ENCODE measurements around the gene RASSF8. TPM values are rescaled to one million over a fixed set of nuclear protein-coding genes. Genes with fewer than 3 reads are reported as not detected.

The RASSF8 gene
- total RNA-seq, 4 donors from 2014 or later: 13.1 to 332 (median 23.5) TPM

DNA sequence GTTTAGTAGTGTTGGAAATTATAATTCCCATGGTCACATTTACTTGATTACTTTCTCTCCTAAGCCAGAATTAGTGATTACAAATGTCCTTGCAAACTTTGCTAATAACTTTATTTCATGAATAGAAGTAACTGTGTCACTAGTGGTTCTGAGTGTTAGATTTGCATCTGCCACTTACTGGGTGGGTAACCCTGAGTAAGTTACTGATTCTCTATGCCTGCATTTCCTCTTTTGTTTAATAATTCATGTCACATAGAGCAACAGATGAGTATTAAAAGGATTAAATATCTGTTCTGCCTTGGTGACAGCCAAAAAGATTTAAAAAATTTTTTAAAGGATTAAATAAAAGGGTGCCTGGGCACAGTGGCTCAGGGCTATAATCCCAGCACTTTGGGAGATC lies 87.7 kb downstream of the RASSF8 start:
- intact Hi-C loops (cut with DNase I; ENCODE audit: low total_unique reads): no loop called here
- peaks cover 0 to 23% (median 4%) of the 10 kb centered on the region in 4 donors for H3K4me1 ChIP-seq
- in situ Hi-C loops (cut with MboI; ENCODE audit: low pct_ligation_motif_present in 1 of 4, low pct_unique_long_range_greater_than_20kb in 1 of 4, low sequenced_read_pairs in 3 of 4): loop anchor here in 1 of 4 donors (25.0 kb wide), 1 partner anchor 609 kb away; no protein-coding TSS in a partner anchor
- no peak overlapping the region for H3K27ac ChIP-seq
- H3K27me3 ChIP-seq: no peaks in the 10 kb centered on the region
- no peaks in the 10 kb centered on the region for H3K36me3 ChIP-seq
- no peaks in the 10 kb centered on the region for H3K9me3 ChIP-seq
- DNase-seq: no peak
- H3K4me3 ChIP-seq: no peak overlapping the region
- TF ChIP-seq POLR2AphosphoS5 (IDR thresholded peaks at IDR 0.05): no peak

- H3K4me3 ChIP-seq: no peak overlapping the region
- intact Hi-C loops (cut with DNase I; ENCODE audit: low total_unique reads): no loop called here
- 56 to 62% methylated on average over 1 of the region's 1 CpG for WGBS, 2 donors (ENCODE audit: low coverage in 1 of 2)
- TF ChIP-seq POLR2A (IDR thresholded peaks at IDR 0.05) (no peak), POLR2AphosphoS5 (IDR thresholded peaks at IDR 0.05) (no peak), EP300 (IDR thresholded peaks at IDR 0.05; ENCODE audit: low read depth) (no peak)
- TF ChIP-seq, protein P1, sequence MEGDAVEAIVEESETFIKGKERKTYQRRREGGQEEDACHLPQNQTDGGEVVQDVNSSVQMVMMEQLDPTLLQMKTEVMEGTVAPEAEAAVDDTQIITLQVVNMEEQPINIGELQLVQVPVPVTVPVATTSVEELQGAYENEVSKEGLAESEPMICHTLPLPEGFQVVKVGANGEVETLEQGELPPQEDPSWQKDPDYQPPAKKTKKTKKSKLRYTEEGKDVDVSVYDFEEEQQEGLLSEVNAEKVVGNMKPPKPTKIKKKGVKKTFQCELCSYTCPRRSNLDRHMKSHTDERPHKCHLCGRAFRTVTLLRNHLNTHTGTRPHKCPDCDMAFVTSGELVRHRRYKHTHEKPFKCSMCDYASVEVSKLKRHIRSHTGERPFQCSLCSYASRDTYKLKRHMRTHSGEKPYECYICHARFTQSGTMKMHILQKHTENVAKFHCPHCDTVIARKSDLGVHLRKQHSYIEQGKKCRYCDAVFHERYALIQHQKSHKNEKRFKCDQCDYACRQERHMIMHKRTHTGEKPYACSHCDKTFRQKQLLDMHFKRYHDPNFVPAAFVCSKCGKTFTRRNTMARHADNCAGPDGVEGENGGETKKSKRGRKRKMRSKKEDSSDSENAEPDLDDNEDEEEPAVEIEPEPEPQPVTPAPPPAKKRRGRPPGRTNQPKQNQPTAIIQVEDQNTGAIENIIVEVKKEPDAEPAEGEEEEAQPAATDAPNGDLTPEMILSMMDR (IDR thresholded peaks at IDR 0.05): no peak
- in situ Hi-C loops (cut with MboI; ENCODE audit: low pct_ligation_motif_present in 1 of 4, low pct_unique_long_range_greater_than_20kb in 1 of 4, low sequenced_read_pairs in 3 of 4): loop anchor here in 1 of 4 donors (25.0 kb wide), 1 partner anchor 610 kb away; no protein-coding TSS in a partner anchor
- no peaks in the 10 kb centered on the region for H3K9me3 ChIP-seq
- no peak for DNase-seq
- no peaks in the 10 kb centered on the region for H3K36me3 ChIP-seq
- H3K27me3 ChIP-seq: no peaks in the 10 kb centered on the region
- no peak overlapping the region for H3K27ac ChIP-seq
- peaks cover 0 to 22% (median 4%) of the 10 kb centered on the region in 4 donors for H3K4me1 ChIP-seq
Observed at GRCh38 chr12:26046906-26047305, 88.4 kb downstream of the RASSF8 start.

DNA sequence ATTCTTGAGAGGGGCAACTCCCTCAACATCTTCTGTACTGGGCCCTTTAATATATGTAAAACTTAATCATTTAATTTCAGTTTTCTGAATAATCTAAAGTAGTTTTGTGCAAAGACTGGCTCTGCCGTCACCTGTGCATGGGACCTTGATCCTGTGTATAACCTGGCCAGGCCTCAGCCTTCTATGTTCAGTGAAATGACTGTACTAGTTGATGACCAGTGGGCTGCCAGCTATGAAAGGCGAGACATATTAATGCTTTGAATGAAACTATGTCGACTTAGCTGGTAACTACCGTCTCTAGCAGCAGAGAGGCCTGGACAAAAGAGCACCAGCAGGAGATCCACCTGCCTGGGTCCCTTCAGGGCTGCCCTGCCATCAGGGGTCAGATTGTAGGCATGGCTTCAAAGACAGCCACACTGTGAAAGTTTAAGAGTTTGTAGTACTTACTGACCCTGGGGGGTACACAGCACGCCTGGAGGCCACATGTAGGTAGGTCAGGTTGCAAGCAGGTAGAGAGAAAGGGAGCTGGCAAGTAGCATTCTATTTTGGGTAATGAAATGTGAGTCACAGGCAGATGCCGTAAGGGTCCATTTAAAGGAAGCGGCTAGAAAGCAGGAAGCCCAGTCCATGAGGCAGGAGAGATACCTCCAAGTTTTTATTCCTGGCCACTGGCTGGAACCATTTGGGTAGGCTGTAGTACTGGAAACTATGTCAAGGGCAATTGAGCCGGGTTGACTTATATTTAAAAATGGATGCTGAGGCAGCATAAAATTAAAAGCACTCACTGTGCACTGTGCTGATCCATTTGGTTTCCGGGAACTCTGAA lies 89.1 kb downstream of the RASSF8 start:
- WGBS, 2 donors (ENCODE audit: low coverage in 1 of 2): 86 to 88% methylated on average over 3 to 9 of the region's 9 CpGs
- H3K4me1 ChIP-seq: peaks cover 0 to 17% (median 4%) of the 10 kb centered on the region in 4 donors
- no peak for TF ChIP-seq EP300 (IDR thresholded peaks at IDR 0.05; ENCODE audit: low read depth)
- TF ChIP-seq POLR2A (IDR thresholded peaks at IDR 0.05): no peak
- TF ChIP-seq, protein P1 (IDR thresholded peaks at IDR 0.05): no peak
- no peak for TF ChIP-seq POLR2AphosphoS5 (IDR thresholded peaks at IDR 0.05)

GRCh38 chr12:26052652-26053051 lies 94.2 kb downstream of the RASSF8 start:
- H3K4me3 ChIP-seq: no peak overlapping the region
- in situ Hi-C loops (cut with MboI; ENCODE audit: low pct_ligation_motif_present in 1 of 4, low pct_unique_long_range_greater_than_20kb in 1 of 4, low sequenced_read_pairs in 3 of 4): no loop called here
- H3K36me3 ChIP-seq: no peaks in the 10 kb centered on the region
- no peaks in the 10 kb centered on the region for H3K27me3 ChIP-seq
- intact Hi-C loops (cut with DNase I; ENCODE audit: low total_unique reads): no loop called here
- peaks cover 0 to 9% (median 3%) of the 10 kb centered on the region in 4 donors for H3K4me1 ChIP-seq
- no peaks in the 10 kb centered on the region for H3K9me3 ChIP-seq
- DNase-seq: no peak
- TF ChIP-seq EP300 (IDR thresholded peaks at IDR 0.05; ENCODE audit: low read depth): no peak
- TF ChIP-seq POLR2AphosphoS5 (IDR thresholded peaks at IDR 0.05): no peak
- no peak for TF ChIP-seq POLR2A (IDR thresholded peaks at IDR 0.05)
- TF ChIP-seq, protein P1 (IDR thresholded peaks at IDR 0.05): no peak
- 72 to 88% methylated on average over 3 to 4 of the region's 4 CpGs for WGBS, 2 donors (ENCODE audit: low coverage in 1 of 2)
- H3K27ac ChIP-seq: no peak overlapping the region

More for the DNA sequence above, 89.1 kb downstream of the RASSF8 start:
- no peaks in the 10 kb centered on the region for H3K36me3 ChIP-seq
- in situ Hi-C loops (cut with MboI; ENCODE audit: low pct_ligation_motif_present in 1 of 4, low pct_unique_long_range_greater_than_20kb in 1 of 4, low sequenced_read_pairs in 3 of 4) (loop anchor here in 1 of 4 donors (25.0 kb wide), 1 partner anchor 610 kb away; no protein-coding TSS in a partner anchor), intact Hi-C loops (cut with DNase I; ENCODE audit: low total_unique reads) (no loop called here)
- no peaks in the 10 kb centered on the region for H3K9me3 ChIP-seq
- H3K27ac ChIP-seq: no peak overlapping the region
- no peak overlapping the region for H3K4me3 ChIP-seq
- DNase-seq: no peak
- H3K27me3 ChIP-seq: no peaks in the 10 kb centered on the region
